GM18520 (cell line): ENCODE results near the gene KLC4.
"Not testable (repeated sequence)": the region's sequence is repeated elsewhere in the genome, so short reads cannot be mapped to it uniquely, and the experiment has no call there.

ENCODE experiments used
- ATAC-seq: cut with Tn5 transposase; IDR thresholded peaks from one replicate; pipeline ENCODE4 v1.9.1; 2021; ENCODE audit not compliant: unreplicated experiment

KLC4 gene

GRCh38 chr6:43090559-43090956, 31.1 kb downstream of the KLC4 start:
- no peak for ATAC-seq

- no peak for ATAC-seq
Measured at GRCh38 chr6:43091020-43091419, 31.6 kb downstream of the KLC4 start.

- no peak for ATAC-seq
Measured at GRCh38 chr6:43091436-43091991, 32.1 kb downstream of the KLC4 start.

GRCh38 chr6:43092635-43093034, 33.2 kb downstream of the KLC4 start:
- no peak for ATAC-seq

GRCh38 chr6:43093436-43094289, 34.2 kb downstream of the KLC4 start:
- ATAC-seq, result no peak

- no peak for ATAC-seq
Measured at GRCh38 chr6:43095939-43096338, 36.5 kb downstream of the KLC4 start.

- no peak for ATAC-seq
Measured at GRCh38 chr6:43096451-43097097, 37.1 kb downstream of the KLC4 start.

- no peak for ATAC-seq
Measured at GRCh38 chr6:43097098-43097489, 37.7 kb downstream of the KLC4 start.

GRCh38 chr6:43097502-43097901, 38.1 kb downstream of the KLC4 start:
- ATAC-seq, result no peak

GRCh38 chr6:43101497-43101896, 42.1 kb downstream of the KLC4 start:
- no peak for ATAC-seq

- ATAC-seq, result no peak
Measured at GRCh38 chr6:43103253-43103876, 43.9 kb downstream of the KLC4 start.

- no peak for ATAC-seq
Measured at GRCh38 chr6:43105538-43106222, 46.2 kb downstream of the KLC4 start.

GRCh38 chr6:43107344-43108062, 48.1 kb downstream of the KLC4 start:
- ATAC-seq, result no peak

GRCh38 chr6:43113431-43114260, 54.2 kb downstream of the KLC4 start:
- no peak for ATAC-seq

- no peak for ATAC-seq
Measured at GRCh38 chr6:43115365-43115764, 55.9 kb downstream of the KLC4 start.

- ATAC-seq, result not testable (repeated sequence)
Measured at GRCh38 chr6:43117466-43117865, 58.0 kb downstream of the KLC4 start.

- ATAC-seq, result no peak
Measured at GRCh38 chr6:43119482-43119881, 60.1 kb downstream of the KLC4 start.

GRCh38 chr6:43120101-43120763, 60.8 kb downstream of the KLC4 start:
- ATAC-seq, result no peak
